K562 (cell line): Measurements from ENCODE around the gene BRD3. TPM values are rescaled to one million over a fixed set of nuclear protein-coding genes. Genes with fewer than 3 reads are reported as not detected.

Source experiments
- ATAC-seq: fragments of 200-7000 bp; cut with Tn5 transposase; 3 replicates; pipeline ENCODE4 v1.9.1; 2020; ENCODE audit warnings: moderate library complexity
- BruUV-seq: library from RNA; stranded (reverse); fragments of 400-500 nt; replicated peaks from 2 replicates; lab custom pipeline; 2021; lab: Mats Ljungman, UMichigan
- CTCF ChIA-PET: fragments of 300-600 bp; formaldehyde crosslinking; extraction: SDS; loops from one replicate; lab custom pipeline; 2021; ENCODE audit warnings: low intra/inter-chr PET ratio; lab: Yijun Ruan, JAX
- POLR2A ChIA-PET: fragments of 300-600, 350-650 bp; sonication (Branson Sonifier 250); formaldehyde crosslinking; extraction: SDS; loops from one replicate; lab custom pipeline; 2021; ENCODE audit warnings: antibody characterized with exemption, inconsistent platforms; lab: Yijun Ruan, JAX
- DNase-seq, 4 experiments: peaks; one replicate each; pipeline versions ENCODE4 v3.0.0 to v3.0.0-alpha.2; 2011 to 2018; ENCODE audit warnings: low spot score in 3 of 4, mixed read lengths in 3 of 4; ENCODE audit errors: extremely low read depth in 1 of 4
- FAIRE-seq: peaks from 2 replicates; lab custom pipeline; 2011; peaks lifted over from hg19 to GRCh38; lab: Jason Lieb, UNC
- H2AFZ ChIP-seq: 2 replicates; pipeline ENCODE4 v1.6.0; 2011; ENCODE audit warnings: low read depth, low read length, control low read depth, inconsistent platforms
- H3K27ac ChIP-seq: fragments of 200-600 bp; 3 replicates; pipeline ENCODE4 v1.8.0; 2011; ENCODE audit warnings: low read depth, mild to moderate bottlenecking, control low read depth, inconsistent platforms, low read length, moderate library complexity, mixed read lengths; ENCODE audit errors: extremely low read depth
- H3K27me3 ChIP-seq, 2 experiments: fragments of 300-600 bp in 1 of 2; 2 replicates in 1 of 2; 3 replicates in 1 of 2; pipeline versions ENCODE4 v1.6.0 to v1.8.0; 2011; ENCODE audit warnings: inconsistent platforms in 2 of 2, low read length in 2 of 2, mild to moderate bottlenecking in 1 of 2, mixed read lengths in 1 of 2, moderate library complexity in 1 of 2; ENCODE audit not compliant: control insufficient read depth in 2 of 2, insufficient read depth in 2 of 2
- H3K36me3 ChIP-seq: fragments of 300-600 bp; 3 replicates; pipeline ENCODE4 v1.8.0; 2011; ENCODE audit warnings: mild to moderate bottlenecking, low read length, inconsistent platforms; ENCODE audit not compliant: control insufficient read depth, insufficient read depth
- H3K4me1 ChIP-seq, 2 experiments: fragments of 200-600 bp in 1 of 2; replicated peaks in 1 of 2; 2 replicates in 1 of 2; 3 replicates in 1 of 2; pipeline versions ENCODE4 v1.5.1 to v1.8.0; 2011; ENCODE audit warnings: inconsistent platforms in 2 of 2, low read length in 2 of 2, mild to moderate bottlenecking in 1 of 2, mixed read lengths in 1 of 2, moderate library complexity in 1 of 2; ENCODE audit not compliant: control insufficient read depth in 2 of 2, insufficient read depth in 2 of 2
- H3K4me2 ChIP-seq: 2 replicates; pipeline ENCODE4 v1.6.1; 2011; ENCODE audit warnings: low read length, control low read depth, inconsistent platforms, mixed read lengths; ENCODE audit not compliant: insufficient read depth
- H3K4me3 ChIP-seq: fragments of 200-600 bp; sonication (generic), shearing (Covaris generic); 2 replicates; pipeline ENCODE4 v1.5.1; 2016; ENCODE audit warnings: control low read depth, inconsistent platforms
- H3K79me2 ChIP-seq: fragments of 200-600 bp; 3 replicates; pipeline ENCODE4 v1.8.0; 2011; ENCODE audit warnings: low read length, inconsistent platforms; ENCODE audit not compliant: control insufficient read depth, insufficient read depth
- H3K9ac ChIP-seq, 2 experiments: 2 replicates each; pipeline versions ENCODE4 v1.6.0 to v1.6.1; 2011; ENCODE audit warnings: low read depth in 2 of 2, low read length in 2 of 2, control low read depth in 1 of 2, inconsistent platforms in 1 of 2, mild to moderate bottlenecking in 1 of 2, mixed read lengths in 1 of 2; ENCODE audit not compliant: insufficient read depth in 1 of 2
- H3K9me1 ChIP-seq: one replicate; pipeline ENCODE4 v1.6.0; 2011; ENCODE audit warnings: inconsistent platforms, mild to moderate bottlenecking, low read length, moderate library complexity; ENCODE audit not compliant: control insufficient read depth, insufficient read depth
- H3K9me3 ChIP-seq: replicated peaks from 2 replicates; pipeline ENCODE4 v1.5.1; 2011; ENCODE audit warnings: low read depth, low read length, inconsistent platforms; ENCODE audit not compliant: control insufficient read depth, insufficient read depth
- H4K20me1 ChIP-seq: replicated peaks from 2 replicates; pipeline ENCODE4 v1.6.1; 2011; ENCODE audit warnings: low read length, inconsistent platforms, mixed read lengths; ENCODE audit not compliant: control insufficient read depth, insufficient read depth
- BCL6 ChIP-seq: fragments of 250-450 bp; sonication (Bioruptor Pico); IDR thresholded peaks from 2 replicates; pipeline ENCODE4 v1.4.0; 2020
- BCLAF1 ChIP-seq, 2 experiments: fragments of 450-650 bp in 1 of 2; IDR thresholded peaks; 2 replicates each; pipeline ENCODE4 v1.6.1; 2011 to 2017; ENCODE audit warnings: low read depth in 2 of 2, antibody characterized with exemption in 1 of 2, borderline replicate concordance in 1 of 2, low read length in 1 of 2, mild to moderate bottlenecking in 1 of 2, mixed read lengths in 1 of 2; ENCODE audit not compliant: control insufficient read depth in 1 of 2
- EGR1 ChIP-seq: fragments of 450-650 bp; conservative IDR thresholded peaks from 2 replicates; pipeline ENCODE4 v1.6.1; 2017; ENCODE audit warnings: mild to moderate bottlenecking
- FOXJ3 ChIP-seq: sonication (generic); formaldehyde crosslinking; IDR thresholded peaks from 2 replicates; pipeline ENCODE4 v1.4.0; 2020; ENCODE audit warnings: mild to moderate bottlenecking, missing genetic modification reagents
- HMGN3 ChIP-seq: IDR thresholded peaks from 2 replicates; pipeline ENCODE4 v1.6.1; 2011; ENCODE audit warnings: borderline replicate concordance, low read depth, mild to moderate bottlenecking, mixed read lengths, low read length; ENCODE audit not compliant: insufficient read length; ENCODE audit errors: extremely low read depth
- HNRNPLL ChIP-seq: fragments of 200-400 bp; formaldehyde crosslinking; IDR thresholded peaks from 2 replicates; pipeline ENCODE4 v1.6.1; 2017; ENCODE audit warnings: low read length, low read depth, mild to moderate bottlenecking; ENCODE audit not compliant: poor library complexity, severe bottlenecking
- NFRKB ChIP-seq: fragments of 450-650 bp; IDR thresholded peaks from 2 replicates; pipeline ENCODE4 v1.6.1; 2016; ENCODE audit warnings: low read depth
- SP2 ChIP-seq: IDR thresholded peaks from 2 replicates; pipeline ENCODE4 v1.6.1; 2011; ENCODE audit warnings: mild to moderate bottlenecking, low read depth, low read length, moderate library complexity; ENCODE audit not compliant: poor library complexity, severe bottlenecking; ENCODE audit errors: extremely low read depth
- SPI1 ChIP-seq: IDR thresholded peaks from 2 replicates; pipeline ENCODE4 v1.6.1; 2011; ENCODE audit warnings: low read depth, low read length, control low read depth, borderline replicate concordance
- TRIM28 ChIP-seq: fragments of 450-650 bp; IDR thresholded peaks from 2 replicates; pipeline ENCODE4 v1.6.1; 2017
- ZFP36 ChIP-seq: fragments of 150-350 bp; IDR thresholded peaks from 2 replicates; pipeline ENCODE4 v1.6.1; 2018; ENCODE audit warnings: low read length, low read depth; ENCODE audit not compliant: partially characterized antibody
- ZNF408 ChIP-seq: fragments of 250-450 bp; sonication (Bioruptor Pico); IDR thresholded peaks from 2 replicates; pipeline ENCODE4 v1.4.0; 2020; ENCODE audit warnings: low read depth, mild to moderate bottlenecking, moderate library complexity
- WGBS: fragments of 100-300 bp; shearing (Covaris generic); methylation state at CpG from one replicate; pipeline ENCODE4 v1.1.6; 2016; ENCODE audit warnings: low coverage, mixed read lengths; ENCODE audit not compliant: insufficient coverage; ENCODE audit errors: missing lambda C conversion rate; 5-methylcytosine and 5-hydroxymethylcytosine counted together
- in situ Hi-C: fragments of 300-500 bp; cut with MboI; formaldehyde crosslinking; loops from 4 replicates; pipeline ENCODE4 v1.15.0; 2018; ENCODE audit warnings: inconsistent platforms, mixed read lengths
- intact Hi-C: fragments of 100-400 bp; cut with micrococcal nuclease; formaldehyde crosslinking; loops from 2 replicates; pipeline ENCODE4 v1.14.2; 2022
- polyA plus RNA-seq, 8 experiments: library from polyadenylated mRNA; depleted of rRNA in 4 of 8; stranded (reverse) in 5 of 8; unstranded in 3 of 8; fragments of >200 nt; fragmentation: Nextera tagmentation in 2 of 8; fragmentation: Illumina TruSeq in 1 of 8; extraction: Ambion mirVana in 2 of 8; extraction: Trizol in 1 of 8; gene quantifications; 2 replicates each; pipeline versions ENCODE4 v1.2.1 to v1.2.3, GENCODE V29; 2011 to 2014; ENCODE audit warnings: inconsistent platforms in 1 of 8, missing spikeins in 1 of 8
- total RNA-seq, 7 experiments: library from RNA; depleted of rRNA in 6 of 7; stranded (reverse); fragments of >200 nt in 6 of 7; fragmentation: Illumina TruSeq in 2 of 7; extraction: Trizol in 2 of 7; gene quantifications; 2 replicates each; pipeline versions ENCODE4 v1.2.1 to v1.2.3, GENCODE V29; 2011 to 2021; ENCODE audit warnings: low replicate concordance in 1 of 7

Gene BRD3
- total and polyA plus RNA-seq, 9 of the 15 experiments (the other 6 are each of a cell fraction or from before 2014, with no cell fraction given), result 0.82 to 37.1 (median 4.2) TPM

DNA sequence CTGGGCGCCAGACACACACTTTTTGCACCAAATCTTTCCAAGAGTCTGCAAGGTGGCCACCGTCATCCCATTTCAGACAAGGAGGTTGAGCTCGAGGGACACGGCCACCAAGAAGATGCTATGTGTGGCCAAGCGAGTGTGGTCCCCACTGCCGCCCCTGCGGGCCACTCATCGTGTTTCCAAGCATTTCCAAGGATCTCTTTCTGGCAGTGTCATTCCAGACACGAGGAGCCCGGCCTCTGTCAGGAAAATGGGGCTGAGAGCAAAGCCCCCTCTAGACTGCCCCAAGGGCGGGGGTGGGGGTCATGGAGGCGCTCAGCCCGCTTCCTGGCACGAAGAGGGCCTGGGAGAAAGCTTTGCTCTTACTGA lies 86.3 kb downstream of the BRD3 start:
- DNase-seq, result no peak
- no peak for TF ChIP-seq BCL6 (CRISPR knock-in tag)
- TF ChIP-seq HNRNPLL, result no peak
- TF ChIP-seq, all 486 proteins: peak for 0
- in situ Hi-C loops (no loop called here), intact Hi-C loops (no loop called here)
- H3K36me3 ChIP-seq, result no peaks in the 10 kb centered on the region
- no peaks in the 10 kb centered on the region for H3K79me2 ChIP-seq
- H4K20me1 ChIP-seq, result peaks cover 40% of the 10 kb centered on the region
- H3K4me1 ChIP-seq, result peaks cover 0 to 12% of the 10 kb centered on the region in 2 experiments; a peak in 2 of 5 replicates
- H3K27ac ChIP-seq, result no peak overlapping the region
- H3K4me2 ChIP-seq, result no peak overlapping the region
- peaks cover 2% of the 10 kb centered on the region for H3K9me1 ChIP-seq
- H3K4me3 ChIP-seq, result no peak overlapping the region
- POLR2A ChIA-PET, result no interaction called here
- CTCF ChIA-PET, result no interaction called here
- no peak overlapping the region for H3K9ac ChIP-seq
- H2AFZ ChIP-seq, result no peak overlapping the region
- no peak for FAIRE-seq
- ATAC-seq, result no peak
- no peaks in the 10 kb centered on the region for H3K9me3 ChIP-seq
- BruUV-seq, result no TSS peak
- H3K27me3 ChIP-seq, result peaks cover 19 to 81% of the 10 kb centered on the region in 2 experiments; a peak in 4 of 5 replicates
- 2% methylated on average over 14 of the region's 14 CpGs for WGBS

GRCh38 chr9:133980864-133981588 lies 86.8 kb downstream of the BRD3 start:
- Histone ChIP-seq H3K27ac (no peak overlapping the region), H3K9me3 (no peaks in the 10 kb centered on the region), H2AFZ (no peak overlapping the region), H4K20me1 (peaks cover 40% of the 10 kb centered on the region), H3K9me1 (no peaks in the 10 kb centered on the region), H3K27me3 (peaks cover 19 to 79% of the 10 kb centered on the region in 2 experiments; a peak in 4 of 5 replicates), H3K4me3 (no peak overlapping the region), H3K79me2 (no peaks in the 10 kb centered on the region), H3K9ac (no peak overlapping the region), H3K4me1 (peaks cover 0 to 12% of the 10 kb centered on the region in 2 experiments; a peak in 2 of 5 replicates), H3K36me3 (no peaks in the 10 kb centered on the region), H3K4me2 (no peak overlapping the region)
- FAIRE-seq (no peak), ATAC-seq (no peak), DNase-seq (no peak)
- CTCF ChIA-PET, result no interaction called here
- under 1% methylated on average over 25 of the region's 25 CpGs for WGBS
- BruUV-seq, result no TSS peak
- POLR2A ChIA-PET, result interaction anchor here (0.8 kb wide), 1 partner anchor 71 kb away, joined by 4 read pairs; no protein-coding TSS in a partner anchor
- in situ Hi-C loops, result no loop called here
- intact Hi-C loops, result no loop called here
- TF ChIP-seq ZNF408 (CRISPR knock-in tag) (no peak), SP2 (no peak), FOXJ3 (no peak), HMGN3 (no peak), ZFP36 (peak; percentile 26), EGR1 (no peak), SPI1 (no peak), TRIM28 (no peak), NFRKB (no peak), BCLAF1 (IDR thresholded peaks at IDR 0.05; ENCODE audit: borderline replicate concordance in 1 of 2, control insufficient read depth in 1 of 2, low read depth in 2 of 2, low read length in 1 of 2) (no peak)
